Measurements from ENCODE around the gene IER2.
"Not testable (repeated sequence)": the region's sequence is repeated elsewhere in the genome, so short reads cannot be mapped to it uniquely, and the experiment has no call there.

Gene IER2

GRCh38 chr19:13154241-13154778 lies 4.1 kb downstream of the IER2 start:
- H3K27me3 ChIP-seq (ENCODE audit: insufficient read depth, low read length) = no peaks in the 10 kb centered on the region
- peak overlapping the region; percentile 82 for H3K4me3 ChIP-seq (ENCODE audit: low read length)
- H3K4me1 ChIP-seq (ENCODE audit: insufficient read depth, low read length) = peaks cover 25% of the 10 kb centered on the region
- H3K36me3 ChIP-seq (ENCODE audit: insufficient read depth, low read length) = no peaks in the 10 kb centered on the region
- H2AFZ ChIP-seq (ENCODE audit: low read depth, low read length) = no peak overlapping the region
- H3K9me3 ChIP-seq (ENCODE audit: low read length) = no peaks in the 10 kb centered on the region

GRCh38 chr19:13154911-13155471 lies 4.8 kb downstream of the IER2 start:
- no peaks in the 10 kb centered on the region for H3K36me3 ChIP-seq (ENCODE audit: insufficient read depth, low read length)
- peak overlapping the region; percentile 82 for H3K4me3 ChIP-seq (ENCODE audit: low read length)
- H3K9me3 ChIP-seq (ENCODE audit: low read length) = no peaks in the 10 kb centered on the region
- H2AFZ ChIP-seq (ENCODE audit: low read depth, low read length) = no peak overlapping the region
- H3K27me3 ChIP-seq (ENCODE audit: insufficient read depth, low read length) = no peaks in the 10 kb centered on the region
- peaks cover 25% of the 10 kb centered on the region for H3K4me1 ChIP-seq (ENCODE audit: insufficient read depth, low read length)

GRCh38 chr19:13155472-13156359 lies 5.5 kb downstream of the IER2 start:
- peaks cover 25% of the 10 kb centered on the region for H3K4me1 ChIP-seq (ENCODE audit: insufficient read depth, low read length)
- H3K9me3 ChIP-seq (ENCODE audit: low read length) = no peaks in the 10 kb centered on the region
- H3K36me3 ChIP-seq (ENCODE audit: insufficient read depth, low read length) = no peaks in the 10 kb centered on the region
- H3K4me3 ChIP-seq (ENCODE audit: low read length) = peak overlapping the region; percentile 82
- H3K27me3 ChIP-seq (ENCODE audit: insufficient read depth, low read length) = no peaks in the 10 kb centered on the region
- H2AFZ ChIP-seq (ENCODE audit: low read depth, low read length) = no peak overlapping the region

GRCh38 chr19:13159713-13160112 lies 9.5 kb downstream of the IER2 start:
- no peaks in the 10 kb centered on the region for H3K27me3 ChIP-seq (ENCODE audit: insufficient read depth, low read length)
- H3K36me3 ChIP-seq (ENCODE audit: insufficient read depth, low read length) = no peaks in the 10 kb centered on the region
- H2AFZ ChIP-seq (ENCODE audit: low read depth, low read length) = no peak overlapping the region
- peaks cover 34% of the 10 kb centered on the region for H3K4me1 ChIP-seq (ENCODE audit: insufficient read depth, low read length)
- H3K4me3 ChIP-seq (ENCODE audit: low read length) = no peak overlapping the region
- no peaks in the 10 kb centered on the region for H3K9me3 ChIP-seq (ENCODE audit: low read length)

- Histone ChIP-seq H2AFZ (ENCODE audit: low read depth, low read length) (no peak overlapping the region), H3K4me3 (ENCODE audit: low read length) (no peak overlapping the region), H3K36me3 (ENCODE audit: insufficient read depth, low read length) (no peaks in the 10 kb centered on the region), H3K27me3 (ENCODE audit: insufficient read depth, low read length) (no peaks in the 10 kb centered on the region), H3K9me3 (ENCODE audit: low read length) (no peaks in the 10 kb centered on the region), H3K4me1 (ENCODE audit: insufficient read depth, low read length) (peaks cover 29% of the 10 kb centered on the region)
Observed at GRCh38 chr19:13160557-13160956, 10.3 kb downstream of the IER2 start.

- H2AFZ ChIP-seq (ENCODE audit: low read depth, low read length) = peak overlapping the region; percentile 86
- H3K4me3 ChIP-seq (ENCODE audit: low read length) = peak overlapping the region; percentile 47
- H3K36me3 ChIP-seq (ENCODE audit: insufficient read depth, low read length) = no peaks in the 10 kb centered on the region
- no peaks in the 10 kb centered on the region for H3K27me3 ChIP-seq (ENCODE audit: insufficient read depth, low read length)
- peaks cover 28% of the 10 kb centered on the region for H3K4me1 ChIP-seq (ENCODE audit: insufficient read depth, low read length)
- no peaks in the 10 kb centered on the region for H3K9me3 ChIP-seq (ENCODE audit: low read length)
Observed at GRCh38 chr19:13162724-13163608, 12.8 kb downstream of the IER2 start.

- peak overlapping the region; percentile 38 for H2AFZ ChIP-seq (ENCODE audit: low read depth, low read length)
- no peaks in the 10 kb centered on the region for H3K9me3 ChIP-seq (ENCODE audit: low read length)
- H3K27me3 ChIP-seq (ENCODE audit: insufficient read depth, low read length) = no peaks in the 10 kb centered on the region
- H3K36me3 ChIP-seq (ENCODE audit: insufficient read depth, low read length) = no peaks in the 10 kb centered on the region
- peak overlapping the region; percentile 47 for H3K4me3 ChIP-seq (ENCODE audit: low read length)
- H3K4me1 ChIP-seq (ENCODE audit: insufficient read depth, low read length) = peaks cover 28% of the 10 kb centered on the region
Observed at GRCh38 chr19:13163609-13164342, 13.6 kb downstream of the IER2 start.

GRCh38 chr19:13164343-13165161 lies 14.3 kb downstream of the IER2 start:
- Histone ChIP-seq H3K9me3 (ENCODE audit: low read length) (no peaks in the 10 kb centered on the region), H3K4me3 (ENCODE audit: low read length) (peak overlapping the region; percentile 47), H2AFZ (ENCODE audit: low read depth, low read length) (peak overlapping the region; percentile 38), H3K4me1 (ENCODE audit: insufficient read depth, low read length) (peaks cover 28% of the 10 kb centered on the region), H3K27me3 (ENCODE audit: insufficient read depth, low read length) (no peaks in the 10 kb centered on the region), H3K36me3 (ENCODE audit: insufficient read depth, low read length) (no peaks in the 10 kb centered on the region)

GRCh38 chr19:13165162-13165997 lies 15.2 kb downstream of the IER2 start:
- no peaks in the 10 kb centered on the region for H3K9me3 ChIP-seq (ENCODE audit: low read length)
- H3K36me3 ChIP-seq (ENCODE audit: insufficient read depth, low read length) = no peaks in the 10 kb centered on the region
- H2AFZ ChIP-seq (ENCODE audit: low read depth, low read length) = no peak overlapping the region
- no peak overlapping the region for H3K4me3 ChIP-seq (ENCODE audit: low read length)
- no peaks in the 10 kb centered on the region for H3K27me3 ChIP-seq (ENCODE audit: insufficient read depth, low read length)
- H3K4me1 ChIP-seq (ENCODE audit: insufficient read depth, low read length) = peaks cover 28% of the 10 kb centered on the region

- H3K4me1 ChIP-seq (ENCODE audit: insufficient read depth, low read length) = peaks cover 28% of the 10 kb centered on the region
Observed at GRCh38 chr19:13166151-13166550, 15.9 kb downstream of the IER2 start.

GRCh38 chr19:13169769-13170168 lies 19.6 kb downstream of the IER2 start:
- Histone ChIP-seq H3K9me3 (ENCODE audit: low read length) (no peaks in the 10 kb centered on the region), H2AFZ (ENCODE audit: low read depth, low read length) (no peak overlapping the region), H3K4me1 (ENCODE audit: insufficient read depth, low read length) (peaks cover 8% of the 10 kb centered on the region), H3K4me3 (ENCODE audit: low read length) (no peak overlapping the region), H3K36me3 (ENCODE audit: insufficient read depth, low read length) (no peaks in the 10 kb centered on the region), H3K27me3 (ENCODE audit: insufficient read depth, low read length) (no peaks in the 10 kb centered on the region)

More at GRCh38 chr19:13166151-13166550, 15.9 kb downstream of the IER2 start:
- not testable (repeated sequence) for H3K9me3 ChIP-seq (ENCODE audit: low read length); H3K36me3 ChIP-seq (ENCODE audit: insufficient read depth, low read length); H3K4me3 ChIP-seq (ENCODE audit: low read length); H2AFZ ChIP-seq (ENCODE audit: low read depth, low read length); H3K27me3 ChIP-seq (ENCODE audit: insufficient read depth, low read length)

All from neuron (in vitro differentiated cells).